Naive thymus-derived CD8-positive, alpha-beta T cell (primary cell): ENCODE data around the gene SYT1. TPM values are rescaled to one million over a fixed set of nuclear protein-coding genes. Genes with fewer than 3 reads are reported as not detected.

Experiments used
- ATAC-seq, 2 donors: fragments of 150-1000 bp; cut with Tn5 transposase in 1 of 2; sonication (Bioruptor Pico), chemical (Tn5 transposase) in 1 of 2; 1 replicate in 1 of 2; 2 replicates in 1 of 2; pipeline ENCODE4 v1.10.0; 2021; ENCODE audit warnings: mild to moderate bottlenecking in 2 of 2, moderate library complexity in 2 of 2
- POLR2A ChIA-PET: fragments of 350-600 bp; sonication (Branson Sonifier 250); formaldehyde crosslinking; loops from one replicate; lab custom pipeline; 2021; ENCODE audit warnings: antibody characterized with exemption; lab: Charles Lee
- DNase-seq, 10 donors: peaks; one replicate each; pipeline versions ENCODE4 v3.0.0 to v3.0.0-alpha.2; 2020 to 2022
- H3K27ac Mint-ChIP-seq, 10 donors: one replicate each; pipeline ENCODE4 v1.8.0; 2020 to 2022; ENCODE audit warnings: mild to moderate bottlenecking in 10 of 10, mixed read lengths in 10 of 10, moderate library complexity in 4 of 10, inconsistent platforms in 1 of 10
- H3K27me3 Mint-ChIP-seq, 5 donors: one replicate each; pipeline ENCODE4 v1.8.0; 2021 to 2022; ENCODE audit warnings: mixed read lengths in 5 of 5
- H3K36me3 Mint-ChIP-seq, 3 donors: one replicate each; pipeline ENCODE4 v1.8.0; 2020 to 2022; ENCODE audit warnings: mixed read lengths in 3 of 3, mild to moderate bottlenecking in 2 of 3, inconsistent platforms in 1 of 3
- H3K4me1 Mint-ChIP-seq, 4 donors: one replicate each; pipeline ENCODE4 v1.8.0; 2021 to 2022; ENCODE audit warnings: mixed read lengths in 4 of 4
- H3K4me3 Mint-ChIP-seq, 10 donors: one replicate each; pipeline ENCODE4 v1.8.0; 2020 to 2022; ENCODE audit warnings: mild to moderate bottlenecking in 10 of 10, mixed read lengths in 10 of 10, moderate library complexity in 6 of 10, inconsistent platforms in 1 of 10
- H3K9me3 Mint-ChIP-seq, 9 donors: one replicate each; pipeline ENCODE4 v1.8.0; 2020 to 2022; ENCODE audit warnings: mixed read lengths in 9 of 9, mild to moderate bottlenecking in 3 of 9, inconsistent platforms in 1 of 9, moderate library complexity in 1 of 9
- polyA plus RNA-seq, 3 donors: library from polyadenylated mRNA; unstranded; fragments of 300-500 nt; fragmentation: Illumina TruSeq; gene quantifications; one replicate each; pipeline ENCODE4 v1.2.3, GENCODE V29; 2021
- total RNA-seq, 8 experiments: library from RNA in 2 of 8; stranded (reverse) in 2 of 8; gene quantifications; one replicate each; pipeline ENCODE4 v1.2.3 and lab custom pipeline; 2021 to 2026

SYT1 gene
- total and polyA plus RNA-seq, 5 experiments from 2014 or later = not detected

GRCh38 chr12:79274501-79275064, 410.0 kb downstream of the SYT1 start:
- DNase-seq (no peak), ATAC-seq (no peak)
- POLR2A ChIA-PET = no interaction called here
- H3K4me3 Mint-ChIP-seq = no peak overlapping the region
- peaks cover 0 to 4% (median 0%) of the 10 kb centered on the region in 5 donors for H3K27me3 Mint-ChIP-seq
- H3K27ac Mint-ChIP-seq = no peak overlapping the region
- H3K36me3 Mint-ChIP-seq = peaks cover 0 to 5% (median 0%) of the 10 kb centered on the region in 3 donors
- peaks cover 2 to 34% (median 14%) of the 10 kb centered on the region in 9 donors for H3K9me3 Mint-ChIP-seq
- no peaks in the 10 kb centered on the region for H3K4me1 Mint-ChIP-seq

DNA sequence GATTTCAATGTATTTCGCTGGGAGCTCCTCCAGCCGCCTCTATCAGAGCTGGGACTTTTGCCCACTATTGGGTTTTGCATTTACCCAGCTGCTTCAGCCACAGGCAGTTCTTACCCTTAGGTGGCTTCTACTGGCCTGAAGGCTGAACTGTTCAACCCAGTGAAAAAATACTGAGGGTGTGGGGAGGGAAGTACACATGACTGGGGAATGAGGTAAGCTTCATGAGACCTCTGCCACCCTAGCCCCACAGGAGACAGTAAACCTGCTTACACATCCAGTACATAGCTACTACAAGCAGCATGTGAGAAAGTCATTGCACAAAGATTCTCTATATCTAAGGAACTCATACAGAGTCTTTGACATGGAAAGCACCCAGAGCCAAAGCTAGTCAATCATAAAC, 411.1 kb downstream of the SYT1 start:
- POLR2A ChIA-PET = no interaction called here
- DNase-seq (no peak), ATAC-seq (no peak)
- H3K36me3 Mint-ChIP-seq = peaks cover 0 to 5% (median 0%) of the 10 kb centered on the region in 3 donors
- no peak overlapping the region for H3K27ac Mint-ChIP-seq
- no peaks in the 10 kb centered on the region for H3K4me1 Mint-ChIP-seq
- H3K4me3 Mint-ChIP-seq = no peak overlapping the region
- peaks cover 0 to 4% (median 0%) of the 10 kb centered on the region in 5 donors for H3K27me3 Mint-ChIP-seq
- peaks cover 2 to 34% (median 14%) of the 10 kb centered on the region in 9 donors for H3K9me3 Mint-ChIP-seq

DNA sequence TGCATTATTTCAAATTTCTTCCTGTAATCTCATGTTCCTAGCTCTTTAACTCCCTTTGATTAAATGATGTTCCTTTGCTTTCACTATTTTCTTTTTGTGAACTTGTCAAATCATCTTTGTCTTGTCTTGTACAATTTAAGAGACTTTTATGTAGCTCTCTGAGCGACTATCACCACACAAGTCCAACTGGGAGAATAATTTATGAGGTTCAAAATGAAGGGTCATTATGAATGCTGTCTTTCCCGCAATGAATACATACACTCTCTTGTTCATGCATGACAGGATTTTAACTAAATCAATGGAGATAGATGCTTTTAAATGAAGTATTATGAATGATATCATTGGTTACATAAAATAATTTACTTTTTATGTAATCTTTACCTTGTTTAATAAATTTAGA, 418.8 kb downstream of the SYT1 start:
- H3K27ac Mint-ChIP-seq = no peak overlapping the region
- no peak overlapping the region for H3K4me3 Mint-ChIP-seq
- ATAC-seq = no peak
- no peaks in the 10 kb centered on the region for H3K36me3 Mint-ChIP-seq
- H3K4me1 Mint-ChIP-seq = no peaks in the 10 kb centered on the region
- POLR2A ChIA-PET = no interaction called here
- peaks cover 0 to 19% (median 4%) of the 10 kb centered on the region in 9 donors for H3K9me3 Mint-ChIP-seq
- H3K27me3 Mint-ChIP-seq = no peaks in the 10 kb centered on the region
- no peak for DNase-seq

DNA sequence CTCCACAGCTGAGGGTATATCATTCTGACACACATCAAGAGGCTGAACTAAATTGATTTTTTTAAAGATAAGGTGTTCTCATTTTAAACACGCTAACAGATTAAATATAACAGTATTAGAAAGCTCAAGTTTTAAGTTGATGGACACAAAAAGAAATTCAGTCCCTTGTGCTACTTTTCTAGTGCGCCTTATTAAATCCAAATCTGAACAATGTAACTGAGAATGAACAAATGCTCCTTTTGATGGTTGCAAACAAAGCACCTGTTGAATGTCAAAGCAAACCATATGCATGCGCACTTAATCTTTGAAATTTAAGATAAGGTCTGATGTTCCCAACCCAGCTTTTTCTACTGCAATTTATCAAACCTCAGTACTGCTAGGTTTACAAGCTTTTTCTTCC, 424.3 kb downstream of the SYT1 start:
- H3K27me3 Mint-ChIP-seq = no peaks in the 10 kb centered on the region
- DNase-seq (no peak), ATAC-seq (no peak)
- no peaks in the 10 kb centered on the region for H3K36me3 Mint-ChIP-seq
- no peaks in the 10 kb centered on the region for H3K4me1 Mint-ChIP-seq
- H3K4me3 Mint-ChIP-seq = no peak overlapping the region
- no peak overlapping the region for H3K27ac Mint-ChIP-seq
- POLR2A ChIA-PET = no interaction called here
- peaks cover 0 to 9% (median 0%) of the 10 kb centered on the region in 9 donors for H3K9me3 Mint-ChIP-seq

DNA sequence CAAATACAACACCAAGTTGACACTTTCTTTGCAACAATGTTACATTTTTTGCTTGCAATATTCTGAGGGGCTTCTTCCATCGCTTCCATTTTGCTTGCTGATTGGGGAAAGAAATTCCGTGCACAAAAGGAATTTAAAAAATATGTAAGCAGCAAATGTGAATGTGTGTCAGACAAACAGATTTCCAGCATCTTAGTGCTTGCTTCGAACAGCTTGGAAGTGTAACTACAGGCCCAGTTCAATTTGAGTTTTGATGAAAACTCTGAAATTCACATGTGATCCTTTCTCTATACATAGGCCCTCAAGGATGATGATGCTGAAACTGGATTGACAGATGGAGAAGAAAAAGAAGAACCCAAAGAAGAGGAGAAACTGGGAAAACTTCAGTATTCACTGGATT, 427.1 kb downstream of the SYT1 start:
- ATAC-seq = no peak
- Mint-ChIP-seq H3K27ac (no peak overlapping the region), H3K4me1 (no peaks in the 10 kb centered on the region), H3K36me3 (no peaks in the 10 kb centered on the region), H3K27me3 (no peaks in the 10 kb centered on the region), H3K9me3 (no peaks in the 10 kb centered on the region), H3K4me3 (no peak overlapping the region)
- DNase-seq = no peak
- POLR2A ChIA-PET = no interaction called here

DNA sequence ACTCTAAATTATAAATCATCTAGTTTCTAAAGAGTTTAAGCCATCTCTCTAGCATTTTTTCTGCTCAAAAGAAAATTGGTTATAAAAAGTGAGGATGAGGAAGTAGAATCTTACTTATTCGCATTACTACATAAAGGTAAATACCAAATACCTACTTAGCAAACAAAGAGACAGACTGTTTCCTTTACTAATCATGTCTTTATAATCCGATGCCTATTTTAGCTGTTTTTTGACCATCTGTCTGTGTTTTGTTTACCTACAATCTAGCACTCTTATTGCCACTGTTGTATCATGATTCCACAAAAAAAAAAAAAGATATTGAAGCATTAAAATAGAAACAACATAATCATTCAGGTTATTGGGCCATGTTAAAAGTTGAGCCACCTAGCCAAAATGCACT, 430.0 kb downstream of the SYT1 start:
- Mint-ChIP-seq H3K27me3 (no peaks in the 10 kb centered on the region), H3K36me3 (no peaks in the 10 kb centered on the region)

DNA sequence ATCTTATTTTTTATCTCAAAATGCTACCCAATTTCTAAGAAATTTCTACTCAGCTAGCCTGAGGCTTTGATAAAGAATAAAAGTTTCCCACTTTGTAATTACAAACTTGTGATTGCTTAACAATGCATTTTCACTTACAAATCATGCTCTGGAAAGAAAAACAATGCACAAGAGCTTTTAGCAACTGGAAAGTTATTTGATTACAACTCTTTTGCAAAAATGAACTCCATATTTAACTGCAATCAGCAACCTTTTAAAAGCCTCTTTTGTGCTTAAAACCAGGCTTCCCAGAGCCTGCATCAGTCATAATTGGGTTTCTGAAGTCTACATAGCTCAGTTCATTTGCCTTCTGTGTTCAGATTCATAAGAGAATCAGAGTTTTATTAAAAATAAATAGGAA, 431.0 kb downstream of the SYT1 start:
- Mint-ChIP-seq H3K27me3 (no peaks in the 10 kb centered on the region), H3K4me1 (no peaks in the 10 kb centered on the region), H3K36me3 (no peaks in the 10 kb centered on the region), H3K4me3 (no peak overlapping the region), H3K9me3 (peaks cover 0 to 3% (median 0%) of the 10 kb centered on the region in 9 donors), H3K27ac (no peak overlapping the region)
- no peak for DNase-seq
- no peak for ATAC-seq
- POLR2A ChIA-PET = no interaction called here

More for the DNA sequence above, 430.0 kb downstream of the SYT1 start:
- Mint-ChIP-seq H3K9me3 (peaks cover 0 to 3% (median 0%) of the 10 kb centered on the region in 9 donors), H3K4me1 (no peaks in the 10 kb centered on the region), H3K27ac (no peak overlapping the region), H3K4me3 (no peak overlapping the region)
- POLR2A ChIA-PET = no interaction called here
- ATAC-seq = no peak
- DNase-seq = no peak

DNA sequence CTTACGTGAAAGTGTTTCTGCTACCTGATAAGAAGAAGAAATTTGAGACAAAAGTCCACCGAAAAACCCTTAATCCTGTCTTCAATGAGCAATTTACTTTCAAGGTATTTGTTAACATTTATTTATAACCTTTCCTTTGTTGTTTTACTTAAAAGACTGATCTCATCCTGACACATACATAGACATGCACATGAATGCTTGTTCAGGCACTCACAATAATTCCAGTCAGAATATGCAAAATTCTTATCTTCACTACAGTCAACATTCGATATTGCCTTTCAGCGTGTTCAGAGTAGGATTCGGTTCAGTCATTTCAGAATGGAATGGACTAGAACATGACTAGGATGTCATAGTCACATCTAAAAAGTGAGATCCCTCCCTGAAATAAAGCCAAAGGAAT, 431.6 kb downstream of the SYT1 start:
- POLR2A ChIA-PET = no interaction called here
- H3K4me3 Mint-ChIP-seq = no peak overlapping the region
- H3K27ac Mint-ChIP-seq = no peak overlapping the region
- ATAC-seq (no peak), DNase-seq (no peak)
- H3K27me3 Mint-ChIP-seq = no peaks in the 10 kb centered on the region
- no peaks in the 10 kb centered on the region for H3K36me3 Mint-ChIP-seq
- no peaks in the 10 kb centered on the region for H3K4me1 Mint-ChIP-seq
- H3K9me3 Mint-ChIP-seq = peaks cover 0 to 3% (median 0%) of the 10 kb centered on the region in 9 donors

- Mint-ChIP-seq H3K4me3 (no peak overlapping the region), H3K27me3 (no peaks in the 10 kb centered on the region), H3K36me3 (no peaks in the 10 kb centered on the region), H3K27ac (no peak overlapping the region), H3K4me1 (no peaks in the 10 kb centered on the region), H3K9me3 (peaks cover 0 to 3% (median 0%) of the 10 kb centered on the region in 9 donors)
- ATAC-seq (no peak), DNase-seq (no peak)
- POLR2A ChIA-PET = no interaction called here
These were observed 432.3 kb downstream of the SYT1 start for GRCh38 chr12:79296871-79297270.

GRCh38 chr12:79298506-79298905, 433.9 kb downstream of the SYT1 start:
- no peaks in the 10 kb centered on the region for H3K36me3 Mint-ChIP-seq
- no peak overlapping the region for H3K27ac Mint-ChIP-seq
- H3K4me3 Mint-ChIP-seq = no peak overlapping the region
- ATAC-seq (no peak), DNase-seq (no peak)
- H3K9me3 Mint-ChIP-seq = peaks cover 0 to 6% (median 0%) of the 10 kb centered on the region in 9 donors
- H3K4me1 Mint-ChIP-seq = no peaks in the 10 kb centered on the region
- POLR2A ChIA-PET = no interaction called here
- no peaks in the 10 kb centered on the region for H3K27me3 Mint-ChIP-seq

DNA sequence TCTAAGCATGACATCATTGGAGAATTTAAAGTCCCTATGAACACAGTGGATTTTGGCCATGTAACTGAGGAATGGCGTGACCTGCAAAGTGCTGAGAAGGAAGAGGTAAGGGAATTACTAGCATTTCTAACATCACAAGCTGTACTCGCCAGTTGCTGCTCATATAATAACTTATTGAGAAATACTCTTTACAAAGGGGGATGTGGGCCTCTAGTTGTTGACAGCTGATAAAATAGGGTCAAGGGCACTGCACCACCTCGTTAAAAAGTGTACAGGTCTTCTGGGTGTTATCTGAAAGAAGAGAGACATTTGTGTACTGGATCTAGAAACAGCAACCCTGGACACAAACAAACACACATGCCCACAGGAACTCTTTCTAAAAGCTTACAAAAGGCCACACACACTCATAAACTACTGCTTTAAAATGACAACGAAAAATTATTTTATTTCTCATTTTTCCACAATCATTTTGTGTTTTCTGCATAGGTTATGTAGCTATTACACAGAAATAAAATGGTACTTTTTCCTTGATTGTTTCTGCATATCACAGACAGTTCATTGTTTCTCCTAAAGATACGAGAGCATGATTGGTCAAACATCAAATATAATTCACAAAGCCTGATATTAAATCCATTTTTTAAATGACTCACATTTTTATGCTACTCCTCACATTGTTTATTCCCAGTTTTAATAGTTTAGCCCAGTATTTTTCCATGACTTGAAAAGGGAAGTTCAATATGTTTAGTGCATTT, 435.0 kb downstream of the SYT1 start:
- POLR2A ChIA-PET = no interaction called here
- no peaks in the 10 kb centered on the region for H3K36me3 Mint-ChIP-seq
- H3K4me3 Mint-ChIP-seq = no peak overlapping the region
- H3K9me3 Mint-ChIP-seq = peaks cover 0 to 6% (median 0%) of the 10 kb centered on the region in 9 donors
- no peak overlapping the region for H3K27ac Mint-ChIP-seq
- ATAC-seq (no peak), DNase-seq (no peak)
- no peaks in the 10 kb centered on the region for H3K27me3 Mint-ChIP-seq
- H3K4me1 Mint-ChIP-seq = no peaks in the 10 kb centered on the region

DNA sequence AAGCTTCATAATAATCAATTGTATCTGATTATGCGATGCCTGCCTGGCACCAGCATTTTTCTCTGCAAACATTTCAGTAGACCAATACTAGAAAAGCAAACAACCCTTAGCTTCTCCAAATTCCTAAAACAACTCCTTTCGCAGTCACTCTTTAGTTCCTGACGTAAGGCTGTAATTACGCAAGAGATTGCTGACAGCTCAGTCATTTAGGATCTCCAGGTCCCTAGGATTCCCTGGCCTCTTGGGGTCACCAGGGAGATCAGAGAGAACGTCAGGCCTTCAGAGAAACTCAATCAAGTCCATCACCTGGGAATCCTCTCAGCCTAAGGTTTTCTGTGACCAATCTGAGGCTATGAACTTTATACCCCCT, 435.6 kb downstream of the SYT1 start:
- no peaks in the 10 kb centered on the region for H3K27me3 Mint-ChIP-seq
- DNase-seq (no peak), ATAC-seq (no peak)
- H3K36me3 Mint-ChIP-seq = no peaks in the 10 kb centered on the region
- no peak overlapping the region for H3K27ac Mint-ChIP-seq
- H3K4me1 Mint-ChIP-seq = no peaks in the 10 kb centered on the region
- POLR2A ChIA-PET = no interaction called here
- peaks cover 0 to 6% (median 0%) of the 10 kb centered on the region in 9 donors for H3K9me3 Mint-ChIP-seq
- no peak overlapping the region for H3K4me3 Mint-ChIP-seq

- POLR2A ChIA-PET = no interaction called here
- Mint-ChIP-seq H3K4me1 (no peaks in the 10 kb centered on the region), H3K36me3 (no peaks in the 10 kb centered on the region), H3K27me3 (no peaks in the 10 kb centered on the region), H3K9me3 (peaks cover 0 to 6% (median 0%) of the 10 kb centered on the region in 9 donors), H3K27ac (no peak overlapping the region), H3K4me3 (no peak overlapping the region)
- DNase-seq (no peak), ATAC-seq (no peak)
These were observed 436.6 kb downstream of the SYT1 start for GRCh38 chr12:79301181-79301580.
